Left lobe of liver (tissue), 2 donors: Measurements from ENCODE around the gene ARHGEF10L. TPM values are rescaled to one million over a fixed set of nuclear protein-coding genes. Genes with fewer than 3 reads are reported as not detected.

Source experiments
- ATAC-seq: fragments of 200-7000 bp; cut with Tn5 transposase; one replicate; pipeline ENCODE4 v1.9.1; 2020; ENCODE audit warnings: mild to moderate bottlenecking, moderate library complexity
- DNase-seq: peaks from one replicate; pipeline ENCODE4 v3.0.0-alpha.2; 2020; ENCODE audit warnings: low spot score
- total RNA-seq: library from RNA; stranded (reverse); gene quantifications from one replicate; pipeline ENCODE4 v1.2.1, GENCODE V29; 2021
- donor health status: DM: no; HTN: no; CAD: no; lungs with moderate emphysema.
- donor health status: DM: no; HTN: yes; CAD: no.

The ARHGEF10L gene
- total RNA-seq, 1 donor from 2014 or later, result 126 TPM

- ATAC-seq, result no peak
- no peak for DNase-seq
Measured at GRCh38 chr1:17521946-17522612, 17.4 kb upstream of the ARHGEF10L start.

- no peak for DNase-seq
- ATAC-seq, result no peak
Measured at GRCh38 chr1:17523321-17524041, 16.0 kb upstream of the ARHGEF10L start.

- no peak for ATAC-seq
Measured at GRCh38 chr1:17524645-17525044, 14.9 kb upstream of the ARHGEF10L start.

GRCh38 chr1:17525996-17526686, 13.4 kb upstream of the ARHGEF10L start:
- DNase-seq (no peak), ATAC-seq (no peak)

More at GRCh38 chr1:17524645-17525044, 14.9 kb upstream of the ARHGEF10L start:
- no peak for DNase-seq

- ATAC-seq, result peak; percentile 73
- no peak for DNase-seq
Measured at GRCh38 chr1:17527036-17527914, 12.2 kb upstream of the ARHGEF10L start.

- DNase-seq (no peak), ATAC-seq (no peak)
Measured at GRCh38 chr1:17529381-17529780, 10.1 kb upstream of the ARHGEF10L start.

- no peak for ATAC-seq
- no peak for DNase-seq
Measured at GRCh38 chr1:17531343-17531681, 8.2 kb upstream of the ARHGEF10L start.

- peak; percentile 24 for ATAC-seq
Measured at GRCh38 chr1:17531682-17532487, 7.6 kb upstream of the ARHGEF10L start.

GRCh38 chr1:17533201-17533600, 6.3 kb upstream of the ARHGEF10L start:
- DNase-seq (no peak), ATAC-seq (no peak)

More at GRCh38 chr1:17531682-17532487, 7.6 kb upstream of the ARHGEF10L start:
- no peak for DNase-seq

GRCh38 chr1:17535300-17535936, 4.1 kb upstream of the ARHGEF10L start:
- ATAC-seq (no peak), DNase-seq (no peak)

GRCh38 chr1:17538010-17538409, 1.5 kb upstream of the ARHGEF10L start:
- DNase-seq, result no peak
- ATAC-seq, result peak; percentile 62

- DNase-seq (no peak), ATAC-seq (peak; percentile 26)
Measured at GRCh38 chr1:17538428-17539117, 925 bp upstream of the ARHGEF10L start.

- ATAC-seq (no peak), DNase-seq (no peak)
Measured at GRCh38 chr1:17539118-17539476, 401 bp upstream of the ARHGEF10L start.

GRCh38 chr1:17540255-17541001, 930 bp downstream of the ARHGEF10L start:
- DNase-seq, result no peak

GRCh38 chr1:17542645-17543044, 3.1 kb downstream of the ARHGEF10L start:
- DNase-seq (no peak), ATAC-seq (peak; percentile 9)

More at GRCh38 chr1:17540255-17541001, 930 bp downstream of the ARHGEF10L start:
- peak; percentile 43 for ATAC-seq

GRCh38 chr1:17544776-17545350, 5.4 kb downstream of the ARHGEF10L start:
- ATAC-seq, result no peak
- DNase-seq, result no peak

- ATAC-seq (peak; percentile 22), DNase-seq (no peak)
Measured at GRCh38 chr1:17545356-17545755, 5.9 kb downstream of the ARHGEF10L start.
